Astrocyte of the hippocampus (primary cell): ENCODE data around the gene FOXP1.

ENCODE experiments used
- DNase-seq: peaks from one replicate; pipeline ENCODE4 v3.0.0; 2011; ENCODE audit warnings: low read depth, low spot score

Gene FOXP1

DNA sequence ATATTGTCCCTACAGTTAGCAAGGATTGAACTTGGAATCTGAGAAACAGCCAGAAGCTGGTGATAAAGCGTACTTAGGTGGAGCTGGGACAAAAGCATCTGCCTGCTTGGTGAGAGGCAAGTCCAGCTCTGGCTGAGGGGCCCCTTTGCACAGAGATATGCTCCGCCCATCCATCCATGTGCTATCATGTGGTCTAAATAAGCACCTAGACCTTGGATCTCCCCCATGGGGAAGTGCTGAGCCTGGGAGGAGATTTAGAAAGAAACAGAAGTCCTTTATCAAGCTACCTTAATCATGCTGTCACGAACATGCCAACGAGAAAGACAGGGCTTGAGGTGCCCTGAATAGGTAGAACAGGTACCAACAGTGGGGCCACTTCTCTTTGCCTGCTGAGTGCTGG lies 369.5 kb downstream of the FOXP1 start:
- DNase-seq, result no peak

DNA sequence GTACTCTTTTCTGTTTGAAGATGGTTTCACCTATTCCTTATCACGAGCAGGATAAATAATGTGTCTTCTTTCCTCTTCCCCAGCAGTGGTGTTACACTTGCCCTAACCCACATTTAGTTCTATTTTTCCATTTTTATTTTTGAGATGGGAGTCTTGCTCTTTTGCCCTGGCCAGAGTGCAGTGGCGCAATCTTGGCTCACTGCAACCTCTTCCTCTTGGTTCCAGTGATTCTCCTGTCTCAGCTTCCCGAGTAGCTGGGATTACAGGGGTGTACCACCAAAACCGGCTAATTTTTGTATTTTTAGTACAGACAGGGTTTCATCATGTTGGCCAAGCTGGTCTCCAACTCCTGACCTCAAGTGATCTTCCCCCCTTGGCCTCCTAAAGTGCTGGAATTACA lies 372.4 kb downstream of the FOXP1 start:
- no peak for DNase-seq

DNA sequence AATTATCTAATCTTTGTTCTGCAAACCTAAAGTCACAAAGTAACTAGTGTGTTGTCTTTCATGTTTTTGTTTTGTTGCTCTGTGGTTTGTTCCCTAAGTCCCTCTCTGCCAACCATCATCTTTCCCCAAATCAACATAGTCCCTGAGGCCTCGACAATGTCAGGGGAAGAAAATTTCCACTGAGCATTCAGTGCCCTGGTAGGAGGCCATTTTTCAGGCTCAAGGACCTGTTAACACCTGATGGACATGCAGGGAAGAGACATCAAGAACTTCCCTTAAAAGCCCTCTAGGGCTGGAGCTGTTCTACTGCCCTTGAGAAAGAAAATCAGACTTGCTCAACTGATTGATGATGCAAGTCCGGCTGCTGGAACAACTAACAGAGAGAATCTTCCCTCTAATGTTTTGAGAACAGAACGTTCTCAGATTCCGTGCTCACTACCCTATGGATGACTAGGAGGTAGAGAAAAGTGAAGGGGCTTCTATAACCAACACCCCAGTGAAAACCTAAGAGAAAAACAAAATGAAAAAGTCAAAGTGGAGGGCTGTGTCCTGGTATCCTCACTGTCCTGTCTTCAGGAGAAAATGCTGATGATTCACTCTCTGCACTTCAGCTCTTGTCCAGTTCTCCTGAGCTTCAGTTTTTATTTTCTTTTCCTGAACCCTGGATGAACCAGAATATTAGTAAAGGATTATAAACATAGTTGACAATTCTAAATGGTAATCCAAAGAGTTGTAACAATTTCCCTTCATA lies 373.1 kb downstream of the FOXP1 start:
- DNase-seq, result no peak

DNA sequence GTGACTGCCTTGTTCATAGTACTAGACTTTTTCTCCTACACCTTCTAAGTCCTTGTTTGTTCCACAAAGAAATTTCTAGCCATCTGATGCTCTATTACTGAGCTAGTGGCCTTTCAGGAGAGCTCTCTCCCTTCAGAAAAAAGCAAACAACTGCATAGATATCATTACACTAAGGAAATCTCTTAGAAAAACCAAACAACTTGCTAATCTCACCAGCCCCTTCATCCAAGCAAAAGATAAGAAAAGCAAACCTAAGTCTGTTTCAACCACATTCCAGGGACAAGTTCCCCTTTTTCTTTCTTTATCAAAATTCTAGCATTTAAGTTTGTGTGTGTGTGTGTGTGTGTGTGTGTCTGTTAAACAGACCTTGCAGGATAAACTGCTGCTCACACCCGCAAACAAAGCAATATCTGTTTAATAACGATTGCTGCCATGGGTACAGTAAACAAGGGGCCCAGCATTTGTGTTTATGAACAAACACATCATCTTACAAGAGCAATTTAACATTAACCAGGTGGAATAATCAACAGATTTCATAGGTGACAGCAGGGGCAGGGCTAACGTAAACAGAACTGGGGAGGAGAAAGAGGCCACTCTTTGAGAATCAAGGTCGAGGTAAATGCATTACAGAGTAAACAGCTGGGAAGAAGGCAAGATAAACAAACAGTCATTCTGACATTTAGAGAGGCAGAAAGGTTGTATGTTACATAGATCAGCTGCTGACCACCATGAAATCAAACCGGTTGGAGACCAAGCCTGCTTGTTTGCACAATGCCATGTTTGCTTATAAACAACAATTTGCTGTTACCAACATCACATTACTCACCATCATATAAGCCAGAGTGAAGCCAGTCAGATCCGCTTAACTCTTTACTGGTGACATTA lies 375.1 kb downstream of the FOXP1 start:
- no peak for DNase-seq

DNA sequence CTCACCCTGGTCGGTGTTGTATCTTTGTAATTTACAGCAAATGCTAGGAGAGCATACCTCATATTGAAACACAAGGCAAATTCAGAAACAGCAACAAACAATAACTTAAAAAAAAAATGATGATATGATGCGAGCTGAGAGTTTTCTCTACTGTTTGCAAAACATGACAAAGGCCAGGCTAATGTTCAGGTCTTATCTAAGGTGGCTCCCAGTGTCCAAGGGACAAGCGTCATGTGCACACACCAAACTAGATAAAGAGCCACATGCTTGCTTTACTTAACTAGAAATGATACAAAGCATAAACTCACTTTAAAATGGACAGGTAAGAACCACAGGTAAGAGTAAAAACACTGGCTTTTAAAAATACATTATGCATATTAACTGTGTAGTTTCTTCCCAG lies 375.9 kb downstream of the FOXP1 start:
- no peak for DNase-seq

DNA sequence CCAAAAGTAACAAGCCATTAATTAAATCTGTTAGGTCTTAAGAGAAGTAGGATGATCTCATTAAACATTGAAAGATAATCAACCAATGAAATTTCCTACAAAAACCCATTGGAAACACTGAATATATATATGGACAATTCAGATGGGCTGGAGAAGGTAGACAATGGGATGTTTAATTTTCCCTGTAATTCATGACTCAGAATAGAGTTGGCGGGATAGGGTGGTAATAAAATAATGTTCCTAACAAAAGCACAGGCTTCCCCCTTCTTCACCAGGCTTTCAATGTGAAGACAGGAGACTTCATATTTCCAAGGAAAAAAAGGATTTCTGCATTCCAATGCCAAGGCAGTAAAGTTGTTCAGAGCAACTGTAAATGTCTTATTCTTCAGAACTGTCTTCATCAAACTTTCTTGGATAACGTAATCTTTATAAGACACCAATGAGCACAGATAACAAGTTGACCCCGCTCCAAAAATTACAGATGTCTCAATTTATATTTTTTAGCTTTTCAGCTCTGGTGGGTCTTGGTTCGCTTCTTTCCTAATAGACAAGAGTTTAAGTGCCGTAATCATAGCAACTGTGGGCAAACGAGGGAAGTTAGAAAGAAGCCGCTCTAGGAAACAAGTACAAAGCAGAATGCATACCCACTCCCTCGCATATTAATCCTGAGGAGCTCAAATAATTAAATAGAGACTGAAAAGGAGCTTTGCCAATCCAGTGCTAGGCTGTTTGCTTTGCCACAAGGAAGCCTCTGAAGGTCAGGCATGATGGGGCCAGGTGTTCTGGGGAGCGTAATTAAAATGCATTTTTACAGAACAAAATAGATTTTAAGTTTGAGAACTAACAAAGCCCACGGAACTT lies 377.0 kb downstream of the FOXP1 start:
- no peak for DNase-seq

DNA sequence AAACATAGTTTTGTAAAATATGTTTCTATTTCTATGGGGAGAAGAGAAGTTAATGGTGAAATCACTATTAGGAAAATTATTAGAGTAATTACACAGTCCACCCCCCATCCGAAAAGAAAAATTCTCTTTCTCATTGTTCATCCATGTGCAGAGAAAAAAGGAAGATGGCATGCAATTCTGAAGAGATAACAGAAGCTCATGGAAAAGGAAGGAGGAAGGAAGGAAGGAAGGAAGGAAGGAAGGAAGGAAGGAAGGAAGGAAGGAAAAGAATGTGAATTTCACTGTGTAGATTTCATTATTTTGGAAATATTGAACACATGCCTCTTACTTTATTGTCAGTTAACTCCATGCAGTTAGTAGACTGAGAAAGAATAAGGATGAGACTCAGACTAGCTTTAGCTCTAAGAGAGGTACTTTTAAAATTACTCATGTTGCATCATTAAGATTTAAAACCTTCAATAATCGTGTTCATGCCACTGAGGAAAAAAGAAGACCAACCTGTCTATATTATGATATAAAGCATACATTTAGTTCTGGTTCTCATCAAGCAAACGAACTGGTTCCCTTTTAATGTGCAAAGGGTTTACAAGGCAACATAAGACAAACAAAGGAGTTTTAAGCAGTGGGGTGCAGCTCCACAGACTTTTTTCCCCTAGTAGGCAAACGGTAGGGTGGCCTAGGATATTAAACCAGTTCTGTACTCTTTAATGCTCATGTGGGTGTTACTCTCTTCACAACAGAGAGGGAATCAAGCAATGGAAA lies 379.6 kb downstream of the FOXP1 start:
- no peak for DNase-seq

DNA sequence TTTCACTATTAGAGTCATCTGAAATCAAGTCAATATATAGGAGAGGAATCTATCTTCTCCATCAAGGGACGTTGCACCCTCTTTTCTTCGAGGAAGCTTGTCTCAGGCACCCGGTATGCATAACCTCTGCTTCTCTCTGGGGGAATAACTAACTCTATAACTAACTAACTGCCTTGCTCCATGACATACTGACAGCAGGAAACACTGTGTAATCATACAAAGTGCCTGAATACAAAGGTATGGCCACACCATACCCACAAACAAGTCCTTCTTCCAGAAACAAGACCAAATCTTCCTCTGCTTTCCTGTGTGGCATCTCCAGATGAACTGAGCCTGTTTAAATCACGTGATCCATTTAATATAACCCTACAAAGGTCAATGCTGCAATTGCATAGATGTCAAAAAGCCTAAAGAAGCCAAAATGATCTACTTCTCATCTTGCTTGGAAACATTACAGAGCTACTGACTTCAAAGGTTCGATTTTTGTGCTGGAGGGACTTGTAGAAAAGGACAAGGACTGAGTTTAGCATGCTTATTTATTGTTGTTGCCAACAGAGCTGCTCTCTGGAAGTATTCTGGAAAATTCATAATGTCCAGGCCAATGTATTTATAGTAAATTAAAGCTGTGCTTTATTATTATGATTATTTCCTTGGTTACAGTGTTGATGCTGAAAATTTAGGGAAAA lies 380.5 kb downstream of the FOXP1 start:
- DNase-seq, result no peak

DNA sequence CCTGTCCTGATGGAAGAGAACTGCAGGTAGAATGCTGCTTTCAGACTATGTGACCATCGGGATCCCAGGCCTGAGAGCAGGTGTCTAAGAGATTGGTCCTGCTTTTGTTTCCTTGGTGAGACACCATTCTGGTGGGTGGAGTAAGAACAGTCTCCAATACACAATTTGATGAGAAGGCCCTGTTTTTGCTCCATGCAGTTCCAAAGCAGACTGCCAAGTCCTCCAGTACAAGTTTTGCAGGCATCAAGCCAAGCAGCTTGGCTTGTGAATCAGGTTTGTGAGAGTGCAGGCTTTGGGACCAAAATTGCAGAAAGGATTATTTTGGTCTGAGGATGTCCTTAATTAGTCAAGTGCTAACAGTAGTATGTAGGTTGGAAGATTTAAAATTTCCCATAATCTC lies 381.6 kb downstream of the FOXP1 start:
- DNase-seq, result peak; percentile 84

DNA sequence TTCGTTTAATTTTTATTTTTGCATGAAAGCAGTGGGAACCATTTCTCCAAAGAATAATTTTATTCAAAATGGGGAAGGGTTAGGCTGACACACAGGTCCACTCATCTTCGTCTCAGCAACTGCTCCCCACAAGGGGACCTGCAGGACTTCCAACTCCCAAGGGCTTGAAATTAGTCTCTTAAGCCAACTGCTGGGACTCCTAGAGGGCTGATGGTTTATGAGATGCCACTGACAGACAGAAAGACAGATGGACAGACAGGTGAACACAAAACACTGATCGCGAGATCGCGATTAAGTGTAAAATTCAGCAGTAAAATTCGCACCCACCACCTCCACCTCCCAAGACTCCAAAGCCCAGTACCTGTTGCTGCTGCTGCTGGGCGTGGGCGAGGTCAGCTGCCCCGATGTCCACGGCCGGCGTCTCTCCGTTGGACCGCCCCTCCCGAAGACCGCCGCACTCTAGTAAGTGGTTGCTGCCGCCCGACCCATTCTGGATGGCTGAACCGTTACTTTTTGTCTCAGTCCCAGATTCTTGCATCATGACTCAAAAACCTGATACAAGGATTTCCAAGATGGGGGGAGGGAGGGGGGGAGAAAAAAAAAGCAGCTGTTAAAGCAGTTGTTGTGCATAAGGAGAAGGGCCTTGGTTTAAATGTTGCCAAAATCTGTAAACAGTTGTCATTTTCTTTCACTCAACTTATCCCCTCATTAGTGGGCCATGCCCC lies 385.5 kb downstream of the FOXP1 start:
- no peak for DNase-seq

DNA sequence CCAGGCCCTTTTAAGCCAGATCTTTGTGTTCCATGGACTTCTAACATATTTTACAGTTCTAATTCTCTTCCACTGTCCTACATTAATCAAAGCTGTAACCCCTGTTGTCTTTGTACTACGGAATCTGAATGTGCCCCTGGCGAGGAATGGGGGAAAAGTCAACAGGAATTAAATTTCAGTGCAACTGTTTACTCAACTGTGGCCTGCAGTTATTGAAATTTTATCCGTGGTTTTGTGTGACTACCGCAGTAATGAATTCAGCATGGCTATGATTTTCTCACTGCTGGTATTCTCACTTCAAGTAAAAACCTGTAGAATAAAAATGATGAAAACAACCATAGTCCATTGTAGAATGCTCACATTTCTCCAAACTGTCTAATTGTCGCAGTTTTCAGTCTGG lies 388.0 kb downstream of the FOXP1 start:
- peak; percentile 79 for DNase-seq

DNA sequence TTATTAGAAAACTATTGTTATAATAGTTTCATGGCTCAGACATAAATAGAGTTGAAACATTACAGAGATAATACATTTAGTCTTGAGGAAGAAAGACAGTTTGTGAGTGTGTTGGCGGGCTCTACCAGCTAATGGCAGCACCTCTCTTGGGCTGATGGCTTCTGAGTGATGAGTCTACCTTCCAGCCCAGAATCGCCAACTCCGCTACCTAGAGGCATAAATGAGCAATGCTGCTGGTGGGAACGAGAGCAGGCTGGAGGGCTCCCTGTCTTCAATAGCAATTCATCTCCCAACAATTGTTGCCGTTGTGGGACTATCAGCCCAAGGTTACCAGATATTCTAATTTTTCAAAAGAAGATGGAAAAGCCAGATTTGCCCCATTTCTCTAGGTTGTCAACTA lies 388.7 kb downstream of the FOXP1 start:
- DNase-seq, result no peak

DNA sequence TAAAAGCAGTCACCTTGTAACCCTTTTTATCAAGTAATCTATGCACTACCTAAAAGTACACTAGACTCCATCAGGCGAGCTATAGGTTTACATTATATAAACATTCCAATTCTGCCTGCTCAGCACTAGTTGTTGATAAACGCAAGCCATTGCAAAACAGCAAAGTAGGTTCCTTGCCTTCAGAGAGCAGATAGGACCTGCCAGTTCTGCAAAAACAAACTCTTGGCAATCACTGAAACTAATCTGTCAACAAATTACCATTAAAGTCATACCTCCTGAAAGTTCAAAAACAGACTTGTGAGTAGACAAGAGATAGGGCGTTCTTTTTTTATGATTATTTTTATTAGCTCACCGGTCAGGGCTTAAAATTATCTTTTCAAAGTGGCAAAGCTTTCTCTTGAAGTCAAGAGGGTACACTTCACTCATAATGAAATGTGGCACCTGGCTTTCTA lies 392.5 kb downstream of the FOXP1 start:
- no peak for DNase-seq

DNA sequence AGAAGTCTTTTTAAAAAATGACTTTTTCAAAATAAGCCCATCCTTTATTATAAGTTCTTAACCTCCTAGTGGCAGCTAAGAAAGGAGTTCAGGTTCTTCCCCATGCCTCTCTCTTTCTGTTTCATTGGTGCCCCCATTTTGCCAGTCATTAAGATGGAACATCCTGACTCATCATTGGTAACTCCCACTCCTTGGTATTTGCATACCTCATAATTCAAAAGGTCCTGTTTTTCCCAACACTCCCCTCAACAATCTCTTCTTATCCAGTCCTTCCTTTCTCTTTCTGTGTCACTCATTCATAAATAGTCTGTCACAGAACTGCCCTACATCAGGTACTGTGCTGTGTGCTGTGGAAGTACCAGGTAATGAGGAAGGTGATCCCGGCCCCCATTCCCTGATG lies 394.0 kb downstream of the FOXP1 start:
- no peak for DNase-seq

DNA sequence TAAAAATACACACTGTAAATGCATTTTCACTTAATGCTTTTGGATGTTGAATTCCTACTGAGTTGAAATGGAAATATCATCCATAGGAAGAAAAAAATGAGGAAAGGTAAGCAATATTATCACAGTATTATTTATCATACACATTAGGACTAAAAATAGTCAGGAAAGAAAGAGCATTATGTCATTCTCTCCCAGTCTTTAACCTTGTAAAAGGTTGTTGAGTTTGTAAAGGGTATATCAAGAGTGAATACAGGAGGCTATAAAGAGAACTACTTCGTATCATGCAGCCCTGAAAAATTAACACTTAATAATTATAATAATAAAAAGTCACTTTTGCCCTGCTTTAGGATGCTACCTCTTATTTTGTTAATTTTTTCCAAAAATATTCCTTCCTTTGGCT lies 395.8 kb downstream of the FOXP1 start:
- DNase-seq, result no peak

DNA sequence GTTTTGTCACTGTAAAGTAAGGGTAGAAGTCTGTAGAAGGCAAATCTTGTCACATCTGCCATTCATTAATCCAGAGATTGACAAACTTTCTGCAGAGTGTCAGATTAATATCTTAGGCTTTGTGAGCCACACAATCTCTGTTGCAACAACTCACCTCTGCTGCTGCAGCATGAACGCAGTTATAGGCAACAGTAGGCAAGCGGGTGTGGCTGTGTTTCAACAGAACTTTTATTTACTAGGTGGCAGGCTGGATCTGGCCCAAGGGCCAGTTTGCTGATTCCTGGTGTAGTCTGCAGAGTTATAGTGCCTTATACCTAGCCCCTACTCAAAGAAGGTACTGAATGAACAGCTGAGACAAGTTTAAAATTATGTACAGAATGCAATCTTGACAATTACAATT lies 396.7 kb downstream of the FOXP1 start:
- DNase-seq, result no peak

DNA sequence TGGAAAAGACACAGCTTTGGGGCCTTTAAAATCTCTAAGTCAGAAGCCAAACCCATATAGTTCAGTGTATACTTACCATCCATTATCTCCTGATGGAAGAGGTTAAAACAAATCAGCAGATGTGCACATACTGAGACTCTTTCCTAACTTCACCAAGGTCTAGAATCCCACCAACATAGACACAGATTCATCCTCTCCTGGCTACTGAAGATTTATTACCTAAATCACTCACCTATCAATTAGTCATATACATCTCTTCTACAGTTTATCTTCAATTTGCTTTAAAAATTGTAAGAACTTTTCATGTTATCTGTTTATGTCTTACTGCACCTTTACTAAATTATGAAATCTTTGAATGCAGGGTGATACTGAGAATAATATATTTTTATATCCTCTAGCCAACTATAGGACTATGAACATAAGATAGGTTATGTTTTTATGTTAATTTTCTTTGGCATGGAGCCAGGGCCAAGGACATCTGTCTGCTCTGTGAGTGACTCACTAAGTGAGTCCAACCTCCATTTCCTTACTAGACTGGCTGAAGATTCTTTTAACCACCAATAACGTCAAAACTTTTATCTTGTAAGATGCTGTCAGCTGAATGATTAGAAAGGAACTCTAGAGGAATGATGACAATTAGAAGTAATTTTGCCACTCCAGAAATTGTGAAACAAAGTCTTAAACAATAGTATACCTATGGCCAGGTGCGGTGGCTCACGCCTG lies 397.6 kb downstream of the FOXP1 start:
- no peak for DNase-seq

DNA sequence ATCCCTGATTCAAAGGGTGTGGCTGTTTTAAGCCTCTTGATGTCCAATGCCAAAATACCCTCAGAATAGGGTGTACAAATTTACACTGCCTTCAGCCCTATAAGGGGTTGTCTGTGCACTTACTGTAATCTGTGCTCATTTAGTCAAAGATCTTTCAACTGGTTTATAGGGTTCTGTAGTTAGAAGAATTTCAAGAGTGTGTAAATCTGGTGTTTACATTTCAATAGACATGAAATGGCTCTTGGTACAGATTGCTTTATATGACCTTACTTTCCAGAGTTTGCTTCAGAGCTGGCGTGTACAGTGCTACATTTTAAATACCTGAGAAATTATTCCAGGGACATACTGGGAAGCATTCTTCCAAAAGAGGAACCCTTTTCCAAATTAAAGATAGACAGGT lies 399.3 kb downstream of the FOXP1 start:
- no peak for DNase-seq

DNA sequence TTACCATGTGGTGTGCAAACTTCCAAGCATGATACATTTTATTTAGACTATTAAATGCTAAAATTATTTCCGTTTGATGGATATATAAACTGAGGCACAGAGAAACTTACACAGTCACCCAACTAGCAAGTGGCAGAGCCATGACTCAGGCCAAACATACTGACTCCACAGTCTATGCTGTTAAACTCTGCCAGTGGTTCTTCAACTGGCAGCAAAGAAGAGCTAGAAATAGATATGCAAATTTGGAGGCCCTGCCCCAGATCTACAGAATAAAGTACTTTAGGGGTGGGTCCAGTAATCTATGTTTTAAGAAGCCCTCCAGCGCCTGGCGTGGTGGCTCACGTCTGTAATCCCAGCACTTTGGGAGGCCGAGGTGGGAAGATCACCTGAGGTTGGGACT lies 400.0 kb downstream of the FOXP1 start:
- no peak for DNase-seq
